Fibroblast of lung (primary cell): ENCODE measurements around the gene INPP4A.

Experiments used
- EZH2 ChIP-seq: IDR thresholded peaks from 2 replicates; pipeline ENCODE4 v1.5.1; 2012; ENCODE audit warnings: low read length, control low read depth, mild to moderate bottlenecking; ENCODE audit errors: missing control alignments
- TF ChIP-seq, protein P1 (sequence below), 2 donors: IDR thresholded peaks in 1 of 2; conservative IDR thresholded peaks in 1 of 2; 1 replicate in 1 of 2; 2 replicates in 1 of 2; pipeline ENCODE4 v1.5.1; 2011 to 2012; ENCODE audit warnings: low read length in 2 of 2, control low read depth in 1 of 2, inconsistent platforms in 1 of 2, low read depth in 1 of 2, mild to moderate bottlenecking in 1 of 2

DNA sequence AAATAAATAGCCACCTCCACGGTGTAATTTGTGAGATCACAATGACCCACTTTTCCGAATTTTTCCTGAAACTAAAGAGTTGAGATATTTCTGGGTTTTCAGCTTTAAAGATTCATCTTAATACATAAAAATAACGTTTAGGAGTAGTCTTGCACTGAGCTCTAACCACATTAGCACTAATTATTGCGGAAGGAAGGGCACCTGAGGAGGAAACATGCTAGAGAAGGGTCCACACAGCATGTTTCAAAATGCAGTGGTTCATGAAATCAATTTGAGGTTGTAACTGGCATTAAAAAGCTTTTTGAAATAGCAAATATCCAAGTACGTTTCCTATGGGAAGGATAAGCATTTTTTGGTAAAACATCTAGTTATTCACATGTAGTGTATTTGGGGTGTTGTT lies 8.4 kb downstream of the INPP4A start:
- TF ChIP-seq, protein P1, sequence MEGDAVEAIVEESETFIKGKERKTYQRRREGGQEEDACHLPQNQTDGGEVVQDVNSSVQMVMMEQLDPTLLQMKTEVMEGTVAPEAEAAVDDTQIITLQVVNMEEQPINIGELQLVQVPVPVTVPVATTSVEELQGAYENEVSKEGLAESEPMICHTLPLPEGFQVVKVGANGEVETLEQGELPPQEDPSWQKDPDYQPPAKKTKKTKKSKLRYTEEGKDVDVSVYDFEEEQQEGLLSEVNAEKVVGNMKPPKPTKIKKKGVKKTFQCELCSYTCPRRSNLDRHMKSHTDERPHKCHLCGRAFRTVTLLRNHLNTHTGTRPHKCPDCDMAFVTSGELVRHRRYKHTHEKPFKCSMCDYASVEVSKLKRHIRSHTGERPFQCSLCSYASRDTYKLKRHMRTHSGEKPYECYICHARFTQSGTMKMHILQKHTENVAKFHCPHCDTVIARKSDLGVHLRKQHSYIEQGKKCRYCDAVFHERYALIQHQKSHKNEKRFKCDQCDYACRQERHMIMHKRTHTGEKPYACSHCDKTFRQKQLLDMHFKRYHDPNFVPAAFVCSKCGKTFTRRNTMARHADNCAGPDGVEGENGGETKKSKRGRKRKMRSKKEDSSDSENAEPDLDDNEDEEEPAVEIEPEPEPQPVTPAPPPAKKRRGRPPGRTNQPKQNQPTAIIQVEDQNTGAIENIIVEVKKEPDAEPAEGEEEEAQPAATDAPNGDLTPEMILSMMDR (conservative IDR thresholded peaks at IDR 0.05 in 1 of 2, IDR thresholded peaks at IDR 0.05 in 1 of 2; ENCODE audit: low read depth in 1 of 2, low read length in 2 of 2) = no peak
- TF ChIP-seq EZH2 = no peak
